SU-DHL-6 (cell line): Measurements from ENCODE around the gene GRIK1.

Experiments used
- EZH2phosphoT487 ChIP-seq: fragments of 200-600 bp; sonication (generic), shearing (Covaris generic); conservative IDR thresholded peaks from 2 replicates; pipeline ENCODE4 v1.6.1; 2018; ENCODE audit warnings: mild to moderate bottlenecking, antibody characterized with exemption, low read length, moderate library complexity, mixed read lengths
- TF ChIP-seq, protein P1 (sequence below): fragments of 200-600 bp; sonication (generic); IDR thresholded peaks from one replicate; pipeline ENCODE4 v1.5.1; 2017; ENCODE audit warnings: antibody characterized with exemption, mild to moderate bottlenecking, low read length, moderate library complexity; ENCODE audit not compliant: insufficient read depth, poor library complexity, severe bottlenecking

DNA sequence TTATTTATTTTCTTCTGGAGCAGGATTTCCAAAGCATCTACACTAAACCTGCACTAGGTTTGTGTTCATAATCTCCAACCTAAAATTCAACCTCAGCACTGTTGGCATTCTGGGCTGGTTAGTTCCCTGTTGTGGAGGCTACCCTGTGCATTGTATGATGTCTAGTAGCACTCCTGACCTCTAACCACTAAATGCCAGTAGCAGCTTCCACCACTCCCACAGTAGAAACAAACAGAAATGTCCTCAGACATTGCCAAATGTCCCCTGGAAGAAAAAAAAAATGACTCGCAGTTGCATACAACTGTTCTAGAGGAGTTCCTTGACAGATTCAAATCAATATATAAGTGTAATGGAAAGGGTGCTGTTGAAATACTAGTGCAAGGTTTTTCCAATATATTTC lies 18.9 kb downstream of the GRIK1 start:
- TF ChIP-seq EZH2phosphoT487, result no peak
- TF ChIP-seq, protein P1, sequence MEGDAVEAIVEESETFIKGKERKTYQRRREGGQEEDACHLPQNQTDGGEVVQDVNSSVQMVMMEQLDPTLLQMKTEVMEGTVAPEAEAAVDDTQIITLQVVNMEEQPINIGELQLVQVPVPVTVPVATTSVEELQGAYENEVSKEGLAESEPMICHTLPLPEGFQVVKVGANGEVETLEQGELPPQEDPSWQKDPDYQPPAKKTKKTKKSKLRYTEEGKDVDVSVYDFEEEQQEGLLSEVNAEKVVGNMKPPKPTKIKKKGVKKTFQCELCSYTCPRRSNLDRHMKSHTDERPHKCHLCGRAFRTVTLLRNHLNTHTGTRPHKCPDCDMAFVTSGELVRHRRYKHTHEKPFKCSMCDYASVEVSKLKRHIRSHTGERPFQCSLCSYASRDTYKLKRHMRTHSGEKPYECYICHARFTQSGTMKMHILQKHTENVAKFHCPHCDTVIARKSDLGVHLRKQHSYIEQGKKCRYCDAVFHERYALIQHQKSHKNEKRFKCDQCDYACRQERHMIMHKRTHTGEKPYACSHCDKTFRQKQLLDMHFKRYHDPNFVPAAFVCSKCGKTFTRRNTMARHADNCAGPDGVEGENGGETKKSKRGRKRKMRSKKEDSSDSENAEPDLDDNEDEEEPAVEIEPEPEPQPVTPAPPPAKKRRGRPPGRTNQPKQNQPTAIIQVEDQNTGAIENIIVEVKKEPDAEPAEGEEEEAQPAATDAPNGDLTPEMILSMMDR, result no peak
